Measurements from ENCODE around the gene SCEL. TPM values are rescaled to one million over a fixed set of nuclear protein-coding genes. Genes with fewer than 3 reads are reported as not detected.

The SCEL gene
- polyA plus RNA-seq, 1 donor, result 1.9 TPM

- H3K27ac ChIP-seq (ENCODE audit: low read length), result no peak overlapping the region
- H3K36me3 ChIP-seq (ENCODE audit: control insufficient read depth, insufficient read depth, low read length), result no peaks in the 10 kb centered on the region
- no peaks in the 10 kb centered on the region for H3K9me3 ChIP-seq (ENCODE audit: control insufficient read depth, low read depth, low read length)
- H3K4me1 ChIP-seq (ENCODE audit: control insufficient read depth, insufficient read depth, low read length), result no peaks in the 10 kb centered on the region
- no peak for DNase-seq
- no peak overlapping the region for H3K4me3 ChIP-seq (ENCODE audit: low read length)
- no peaks in the 10 kb centered on the region for H3K27me3 ChIP-seq (ENCODE audit: control insufficient read depth, insufficient read depth, low read length)
These were observed 852 bp downstream of the SCEL start for GRCh38 chr13:77536358-77536757.

GRCh38 chr13:77537289-77537919, 1.9 kb downstream of the SCEL start:
- whole genome bisulfite sequencing (ENCODE audit: insufficient coverage, low lambda C conversion rate), result 100% methylated on average over 1 of the region's 7 CpGs
- no peak overlapping the region for H3K4me3 ChIP-seq (ENCODE audit: low read length)
- no peak for DNase-seq

GRCh38 chr13:77543711-77544110, 8.2 kb downstream of the SCEL start:
- WGBS (ENCODE audit: insufficient coverage, low lambda C conversion rate), result 100% methylated on average over 1 of the region's 8 CpGs

More at GRCh38 chr13:77537289-77537919, 1.9 kb downstream of the SCEL start:
- H3K27me3 ChIP-seq (ENCODE audit: control insufficient read depth, insufficient read depth, low read length), result no peaks in the 10 kb centered on the region
- no peak overlapping the region for H3K27ac ChIP-seq (ENCODE audit: low read length)
- H3K4me1 ChIP-seq (ENCODE audit: control insufficient read depth, insufficient read depth, low read length), result no peaks in the 10 kb centered on the region
- no peaks in the 10 kb centered on the region for H3K9me3 ChIP-seq (ENCODE audit: control insufficient read depth, low read depth, low read length)
- H3K36me3 ChIP-seq (ENCODE audit: control insufficient read depth, insufficient read depth, low read length), result no peaks in the 10 kb centered on the region

GRCh38 chr13:77544355-77544754, 8.8 kb downstream of the SCEL start:
- Histone ChIP-seq H3K4me3 (ENCODE audit: low read length) (no peak overlapping the region), H3K27me3 (ENCODE audit: control insufficient read depth, insufficient read depth, low read length) (no peaks in the 10 kb centered on the region), H3K27ac (ENCODE audit: low read length) (no peak overlapping the region), H3K4me1 (ENCODE audit: control insufficient read depth, insufficient read depth, low read length) (no peaks in the 10 kb centered on the region), H3K36me3 (ENCODE audit: control insufficient read depth, insufficient read depth, low read length) (no peaks in the 10 kb centered on the region), H3K9me3 (ENCODE audit: control insufficient read depth, low read depth, low read length) (no peaks in the 10 kb centered on the region)
- DNase-seq, result peak; percentile 21 to 28
- WGBS (ENCODE audit: insufficient coverage, low lambda C conversion rate), result no CpG with 5 or more reads among the region's 1 CpG

More at GRCh38 chr13:77543711-77544110, 8.2 kb downstream of the SCEL start:
- Histone ChIP-seq H3K27ac (ENCODE audit: low read length) (no peak overlapping the region), H3K4me1 (ENCODE audit: control insufficient read depth, insufficient read depth, low read length) (no peaks in the 10 kb centered on the region), H3K9me3 (ENCODE audit: control insufficient read depth, low read depth, low read length) (no peaks in the 10 kb centered on the region), H3K4me3 (ENCODE audit: low read length) (no peak overlapping the region), H3K36me3 (ENCODE audit: control insufficient read depth, insufficient read depth, low read length) (no peaks in the 10 kb centered on the region), H3K27me3 (ENCODE audit: control insufficient read depth, insufficient read depth, low read length) (no peaks in the 10 kb centered on the region)
- DNase-seq, result no peak

- Histone ChIP-seq H3K4me3 (ENCODE audit: low read length) (no peak overlapping the region), H3K36me3 (ENCODE audit: control insufficient read depth, insufficient read depth, low read length) (no peaks in the 10 kb centered on the region), H3K4me1 (ENCODE audit: control insufficient read depth, insufficient read depth, low read length) (no peaks in the 10 kb centered on the region), H3K27ac (ENCODE audit: low read length) (no peak overlapping the region), H3K9me3 (ENCODE audit: control insufficient read depth, low read depth, low read length) (no peaks in the 10 kb centered on the region), H3K27me3 (ENCODE audit: control insufficient read depth, insufficient read depth, low read length) (no peaks in the 10 kb centered on the region)
- no peak for DNase-seq
- WGBS (ENCODE audit: insufficient coverage, low lambda C conversion rate), result 89% methylated on average over 3 of the region's 4 CpGs
These were observed 9.3 kb downstream of the SCEL start for GRCh38 chr13:77544758-77545338.

GRCh38 chr13:77545626-77546412, 10.3 kb downstream of the SCEL start:
- H3K27me3 ChIP-seq (ENCODE audit: control insufficient read depth, insufficient read depth, low read length), result no peaks in the 10 kb centered on the region
- no peaks in the 10 kb centered on the region for H3K36me3 ChIP-seq (ENCODE audit: control insufficient read depth, insufficient read depth, low read length)
- H3K4me3 ChIP-seq (ENCODE audit: low read length), result no peak overlapping the region
- H3K27ac ChIP-seq (ENCODE audit: low read length), result no peak overlapping the region
- no peaks in the 10 kb centered on the region for H3K9me3 ChIP-seq (ENCODE audit: control insufficient read depth, low read depth, low read length)
- no CpG with 5 or more reads among the region's 3 CpGs for WGBS (ENCODE audit: insufficient coverage, low lambda C conversion rate)
- no peaks in the 10 kb centered on the region for H3K4me1 ChIP-seq (ENCODE audit: control insufficient read depth, insufficient read depth, low read length)
- no peak for DNase-seq

- H3K4me1 ChIP-seq (ENCODE audit: control insufficient read depth, insufficient read depth, low read length), result no peaks in the 10 kb centered on the region
- H3K36me3 ChIP-seq (ENCODE audit: control insufficient read depth, insufficient read depth, low read length), result no peaks in the 10 kb centered on the region
- no peaks in the 10 kb centered on the region for H3K9me3 ChIP-seq (ENCODE audit: control insufficient read depth, low read depth, low read length)
- no CpG with 5 or more reads among the region's 1 CpG for WGBS (ENCODE audit: insufficient coverage, low lambda C conversion rate)
- H3K4me3 ChIP-seq (ENCODE audit: low read length), result no peak overlapping the region
- no peak for DNase-seq
- H3K27ac ChIP-seq (ENCODE audit: low read length), result no peak overlapping the region
- H3K27me3 ChIP-seq (ENCODE audit: control insufficient read depth, insufficient read depth, low read length), result no peaks in the 10 kb centered on the region
These were observed 12.6 kb downstream of the SCEL start for GRCh38 chr13:77548095-77548494.

GRCh38 chr13:77548594-77548993, 13.1 kb downstream of the SCEL start:
- no peaks in the 10 kb centered on the region for H3K36me3 ChIP-seq (ENCODE audit: control insufficient read depth, insufficient read depth, low read length)
- no peak for DNase-seq
- H3K4me3 ChIP-seq (ENCODE audit: low read length), result no peak overlapping the region
- no CpG with 5 or more reads among the region's 3 CpGs for WGBS (ENCODE audit: insufficient coverage, low lambda C conversion rate)
- no peaks in the 10 kb centered on the region for H3K4me1 ChIP-seq (ENCODE audit: control insufficient read depth, insufficient read depth, low read length)
- no peaks in the 10 kb centered on the region for H3K9me3 ChIP-seq (ENCODE audit: control insufficient read depth, low read depth, low read length)
- H3K27me3 ChIP-seq (ENCODE audit: control insufficient read depth, insufficient read depth, low read length), result no peaks in the 10 kb centered on the region
- no peak overlapping the region for H3K27ac ChIP-seq (ENCODE audit: low read length)

GRCh38 chr13:77554069-77554468, 18.6 kb downstream of the SCEL start:
- Histone ChIP-seq H3K36me3 (ENCODE audit: control insufficient read depth, insufficient read depth, low read length) (no peaks in the 10 kb centered on the region), H3K27ac (ENCODE audit: low read length) (no peak overlapping the region), H3K4me1 (ENCODE audit: control insufficient read depth, insufficient read depth, low read length) (no peaks in the 10 kb centered on the region), H3K9me3 (ENCODE audit: control insufficient read depth, low read depth, low read length) (no peaks in the 10 kb centered on the region), H3K4me3 (ENCODE audit: low read length) (no peak overlapping the region), H3K27me3 (ENCODE audit: control insufficient read depth, insufficient read depth, low read length) (no peaks in the 10 kb centered on the region)
- no CpG with 5 or more reads among the region's 5 CpGs for WGBS (ENCODE audit: insufficient coverage, low lambda C conversion rate)
- no peak for DNase-seq

GRCh38 chr13:77555246-77555645, 19.7 kb downstream of the SCEL start:
- no peaks in the 10 kb centered on the region for H3K4me1 ChIP-seq (ENCODE audit: control insufficient read depth, insufficient read depth, low read length)
- H3K36me3 ChIP-seq (ENCODE audit: control insufficient read depth, insufficient read depth, low read length), result no peaks in the 10 kb centered on the region
- no CpG with 5 or more reads among the region's 4 CpGs for WGBS (ENCODE audit: insufficient coverage, low lambda C conversion rate)
- DNase-seq, result no peak
- no peak overlapping the region for H3K4me3 ChIP-seq (ENCODE audit: low read length)
- no peak overlapping the region for H3K27ac ChIP-seq (ENCODE audit: low read length)
- no peaks in the 10 kb centered on the region for H3K9me3 ChIP-seq (ENCODE audit: control insufficient read depth, low read depth, low read length)
- H3K27me3 ChIP-seq (ENCODE audit: control insufficient read depth, insufficient read depth, low read length), result no peaks in the 10 kb centered on the region
